ENCODE data around the gene OR6C70. TPM values are rescaled to one million over a fixed set of nuclear protein-coding genes. Genes with fewer than 3 reads are reported as not detected.

The OR6C70 gene
- total RNA-seq, result not detected in 2 replicates

DNA sequence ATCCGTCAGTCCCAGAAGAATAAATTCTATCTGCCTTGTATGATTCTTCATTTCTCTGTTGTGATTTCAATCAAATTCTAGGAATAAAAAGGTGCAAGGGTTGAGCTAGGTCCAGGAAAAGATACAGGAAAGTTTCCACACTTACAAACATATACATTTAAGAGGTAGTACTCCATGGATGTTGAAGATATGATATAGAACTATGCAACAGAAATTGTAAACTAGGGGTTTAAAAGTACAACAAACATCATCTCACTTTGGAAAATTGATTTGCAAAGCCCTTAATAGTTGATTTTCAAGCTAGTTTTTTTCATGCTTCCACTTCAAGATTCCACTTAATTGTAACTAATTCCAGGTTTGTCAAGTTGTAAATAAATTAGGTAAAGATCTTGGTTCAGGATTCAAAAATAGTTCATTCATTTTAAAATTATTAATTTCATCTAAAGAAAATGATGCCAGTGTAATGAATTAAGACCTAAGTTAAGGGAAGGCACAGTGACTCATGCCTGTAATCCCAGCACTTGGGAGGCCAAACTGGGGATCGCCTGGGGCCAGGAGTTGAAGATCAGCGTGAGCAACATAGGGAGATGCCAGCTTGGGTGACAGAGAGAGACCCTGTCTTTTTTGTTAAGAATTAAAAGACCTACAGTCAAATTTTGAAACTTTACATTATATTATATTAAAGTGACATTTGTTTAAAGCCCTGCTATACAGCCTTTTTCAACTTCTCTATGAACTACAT, at the start of gene OR6C70:
TSS of gene OR6C70 (minus strand) at position 51 of the 742 bp plus-strand sequence. CDS start at position 51, 0 bp downstream.

DNA sequence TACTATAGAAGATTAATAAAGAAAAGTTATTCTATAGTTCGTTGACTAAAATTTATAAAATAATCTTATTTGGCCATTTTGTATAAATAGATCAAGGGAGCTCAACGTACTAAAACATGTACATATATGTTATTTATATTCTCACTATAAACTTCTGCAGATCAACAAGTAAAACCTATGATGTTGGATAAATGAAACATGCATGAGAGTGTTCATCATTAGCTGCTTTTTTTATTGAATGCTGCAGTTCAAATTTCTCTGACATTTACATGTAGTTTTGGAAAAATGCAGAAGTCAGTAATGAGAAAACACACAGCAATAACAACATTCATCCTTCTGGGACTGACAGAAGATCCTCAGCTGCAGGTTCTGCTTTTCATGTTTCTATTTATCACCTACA, 22.1 kb upstream of the OR6C70 start, which contains the start of gene OR6C68:
TSS of gene OR6C68 (plus strand) at position 301 of the 400 bp plus-strand sequence. CDS start at position 301, 0 bp downstream.

DNA sequence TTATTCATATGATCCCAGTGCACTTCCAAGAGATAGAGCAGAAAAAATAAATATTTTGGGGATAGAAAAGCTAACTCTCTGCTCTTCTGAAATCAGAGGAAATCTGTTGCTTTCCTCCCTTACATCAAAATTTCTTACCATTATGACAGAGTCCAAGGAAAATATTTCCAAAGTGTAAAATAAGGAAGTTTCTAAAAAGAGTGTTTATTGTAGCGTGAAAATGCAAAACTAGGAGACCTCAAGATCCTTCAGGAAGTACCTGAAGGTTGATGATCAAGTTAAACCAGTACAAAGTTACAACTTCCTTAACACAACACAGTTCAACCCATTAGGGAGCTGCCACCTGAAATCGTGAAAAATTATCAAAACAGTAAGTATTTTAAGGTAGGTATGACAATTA, 26.2 kb downstream of the OR6C70 start, which contains the start of gene OR6C2:
TSS of gene OR6C2 (plus strand) at position 301 of the 400 bp plus-strand sequence. CDS start 8,138 bp downstream, outside the sequence.

GRCh38 chr12:55425954-55426353, 44.0 kb downstream of the OR6C70 start, which contains the start of gene OR6C76:
Gene OR6C76, plus strand, starts transcription at chr12:55426254. Its CDS starts 0 bp downstream, at chr12:55426254.

Other genes with a start within 250 kb of the OR6C70 start
- not detected in 2 replicates for gene OR10A7, start 249.1 kb downstream of the OR6C70 start, total RNA-seq
- gene OR6C74, start 225.5 kb downstream of the OR6C70 start, total RNA-seq, result not detected in 2 replicates
- gene OR6C6, start 173.6 kb downstream of the OR6C70 start, total RNA-seq, result not detected in 2 replicates
- gene OR6C1, start 155.8 kb downstream of the OR6C70 start, total RNA-seq, result not detected in 2 replicates
- not detected in 2 replicates for gene OR6C3, start 139.4 kb downstream of the OR6C70 start, total RNA-seq
- gene OR6C75, start 107.2 kb downstream of the OR6C70 start, total RNA-seq, result not detected in 2 replicates
- gene OR6C65, start 69.6 kb downstream of the OR6C70 start, total RNA-seq, result not detected in 2 replicates
- gene OR6C76, start 43.9 kb downstream of the OR6C70 start, total RNA-seq, result not detected in 2 replicates
- not detected in 2 replicates for gene OR6C2, start 26.1 kb downstream of the OR6C70 start, total RNA-seq
- not detected in 2 replicates for gene OR6C68, start 22.2 kb upstream of the OR6C70 start, total RNA-seq
- gene OR6C4, start 79.5 kb upstream of the OR6C70 start, total RNA-seq, result not detected in 2 replicates
- not detected in 2 replicates for gene OR2AP1, start 102.3 kb upstream of the OR6C70 start, total RNA-seq
- not detected in 2 replicates for gene OR10P1, start 166.8 kb upstream of the OR6C70 start, total RNA-seq
- gene ITGA7, start 237.8 kb upstream of the OR6C70 start, total RNA-seq, result 0.48 TPM in 1 of 2 replicates, not detected in the other
- gene BLOC1S1, start 245.9 kb upstream of the OR6C70 start, total RNA-seq, result 43.1 and 55.0 TPM in 2 replicates